ENCODE results near the gene SYNCRIP. TPM values are rescaled to one million over a fixed set of nuclear protein-coding genes. Genes with fewer than 3 reads are reported as not detected.
"Not testable (repeated sequence)": the region's sequence is repeated elsewhere in the genome, so short reads cannot be mapped to it uniquely, and the experiment has no call there.

SYNCRIP gene
- total RNA-seq, 1 donor from 2014 or later, result 88.8 TPM

DNA sequence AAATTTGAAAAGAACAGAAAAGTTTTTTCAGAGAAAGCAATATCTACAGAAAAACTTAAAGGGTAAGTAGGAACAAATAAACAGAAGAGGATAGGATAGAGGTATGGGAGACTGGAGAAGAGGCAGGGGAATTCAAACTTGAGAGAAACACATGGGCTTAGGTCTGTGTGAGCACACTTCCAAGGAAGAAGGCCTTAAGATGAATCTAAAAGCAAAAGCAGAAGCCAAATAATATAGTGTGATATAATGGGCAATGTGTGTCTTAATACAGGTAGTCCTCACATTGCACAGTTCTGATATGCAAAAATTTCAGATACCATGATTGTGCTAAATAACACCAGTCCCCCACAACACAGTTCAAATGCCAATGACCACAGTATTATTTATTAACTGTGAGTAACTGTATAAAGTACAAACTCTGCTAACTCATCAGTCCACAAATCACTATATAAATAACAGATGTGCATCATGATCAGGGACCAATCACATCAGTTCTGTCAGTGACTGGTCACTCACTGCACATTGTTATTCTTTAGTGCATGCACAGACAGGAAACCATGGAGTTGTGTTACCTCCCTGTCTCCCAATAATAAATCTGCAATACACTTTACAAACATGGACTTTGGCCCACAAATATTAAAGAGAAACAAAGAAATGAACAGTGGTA, 67.6 kb downstream of the SYNCRIP start:
- Histone ChIP-seq H3K4me3 (ENCODE audit: low read depth, low read length) (no peak overlapping the region), H3K27me3 (ENCODE audit: control insufficient read depth, insufficient read depth, low read length) (no peaks in the 10 kb centered on the region), H3K36me3 (ENCODE audit: control insufficient read depth, insufficient read depth, low read length) (no peaks in the 10 kb centered on the region)
- DNase-seq (ENCODE audit: low read depth), result peak; percentile 62
- TF ChIP-seq, protein P1, sequence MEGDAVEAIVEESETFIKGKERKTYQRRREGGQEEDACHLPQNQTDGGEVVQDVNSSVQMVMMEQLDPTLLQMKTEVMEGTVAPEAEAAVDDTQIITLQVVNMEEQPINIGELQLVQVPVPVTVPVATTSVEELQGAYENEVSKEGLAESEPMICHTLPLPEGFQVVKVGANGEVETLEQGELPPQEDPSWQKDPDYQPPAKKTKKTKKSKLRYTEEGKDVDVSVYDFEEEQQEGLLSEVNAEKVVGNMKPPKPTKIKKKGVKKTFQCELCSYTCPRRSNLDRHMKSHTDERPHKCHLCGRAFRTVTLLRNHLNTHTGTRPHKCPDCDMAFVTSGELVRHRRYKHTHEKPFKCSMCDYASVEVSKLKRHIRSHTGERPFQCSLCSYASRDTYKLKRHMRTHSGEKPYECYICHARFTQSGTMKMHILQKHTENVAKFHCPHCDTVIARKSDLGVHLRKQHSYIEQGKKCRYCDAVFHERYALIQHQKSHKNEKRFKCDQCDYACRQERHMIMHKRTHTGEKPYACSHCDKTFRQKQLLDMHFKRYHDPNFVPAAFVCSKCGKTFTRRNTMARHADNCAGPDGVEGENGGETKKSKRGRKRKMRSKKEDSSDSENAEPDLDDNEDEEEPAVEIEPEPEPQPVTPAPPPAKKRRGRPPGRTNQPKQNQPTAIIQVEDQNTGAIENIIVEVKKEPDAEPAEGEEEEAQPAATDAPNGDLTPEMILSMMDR (IDR thresholded peaks at IDR 0.05; ENCODE audit: insufficient read depth, low read length, poor library complexity, severe bottlenecking), result no peak

DNA sequence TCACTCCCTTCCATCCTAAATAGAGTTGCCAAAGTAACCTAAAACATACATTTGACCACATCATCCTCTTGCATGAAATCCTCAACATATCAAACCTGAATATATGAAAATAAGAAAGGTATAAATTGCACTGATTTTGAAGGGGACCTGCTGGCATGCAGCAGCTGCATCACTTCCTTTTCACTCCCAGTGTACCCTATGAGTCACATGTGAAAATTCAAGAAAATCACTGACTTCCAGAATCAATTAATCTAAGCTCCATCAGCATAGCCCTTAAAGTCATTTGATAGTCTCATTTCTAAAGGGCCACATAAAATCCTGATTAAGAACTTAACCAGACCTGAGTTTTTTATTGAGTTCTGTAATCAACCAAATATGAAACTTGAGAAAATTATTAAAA, 73.4 kb downstream of the SYNCRIP start:
- DNase-seq (ENCODE audit: low read depth), result no peak
- no peaks in the 10 kb centered on the region for H3K36me3 ChIP-seq (ENCODE audit: control insufficient read depth, insufficient read depth, low read length)
- no peaks in the 10 kb centered on the region for H3K27me3 ChIP-seq (ENCODE audit: control insufficient read depth, insufficient read depth, low read length)
- TF ChIP-seq, protein P1 (IDR thresholded peaks at IDR 0.05; ENCODE audit: insufficient read depth, low read length, poor library complexity, severe bottlenecking), result no peak
- no peak overlapping the region for H3K4me3 ChIP-seq (ENCODE audit: low read depth, low read length)

DNA sequence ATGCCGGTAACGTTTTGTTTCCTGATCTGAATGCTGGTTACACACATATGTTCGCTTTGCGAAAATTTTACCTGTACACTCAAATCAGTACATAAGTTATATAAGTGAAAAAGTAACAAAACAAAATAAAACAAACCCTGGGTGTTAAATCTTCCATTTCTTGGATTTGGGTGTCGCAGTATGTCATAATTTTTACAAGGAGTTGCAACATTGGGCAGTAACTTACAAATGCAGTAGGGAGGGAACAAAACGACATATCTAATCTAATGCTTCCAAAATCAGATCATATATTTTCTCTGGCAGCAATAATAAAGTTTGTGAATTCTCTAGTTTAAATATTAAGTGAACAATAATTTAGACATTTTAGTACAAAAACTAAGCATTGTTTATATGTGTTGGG, 74.3 kb downstream of the SYNCRIP start:
- TF ChIP-seq, protein P1 (IDR thresholded peaks at IDR 0.05; ENCODE audit: insufficient read depth, low read length, poor library complexity, severe bottlenecking), result no peak
- Histone ChIP-seq H3K4me3 (ENCODE audit: low read depth, low read length) (no peak overlapping the region), H3K36me3 (ENCODE audit: control insufficient read depth, insufficient read depth, low read length) (no peaks in the 10 kb centered on the region)

DNA sequence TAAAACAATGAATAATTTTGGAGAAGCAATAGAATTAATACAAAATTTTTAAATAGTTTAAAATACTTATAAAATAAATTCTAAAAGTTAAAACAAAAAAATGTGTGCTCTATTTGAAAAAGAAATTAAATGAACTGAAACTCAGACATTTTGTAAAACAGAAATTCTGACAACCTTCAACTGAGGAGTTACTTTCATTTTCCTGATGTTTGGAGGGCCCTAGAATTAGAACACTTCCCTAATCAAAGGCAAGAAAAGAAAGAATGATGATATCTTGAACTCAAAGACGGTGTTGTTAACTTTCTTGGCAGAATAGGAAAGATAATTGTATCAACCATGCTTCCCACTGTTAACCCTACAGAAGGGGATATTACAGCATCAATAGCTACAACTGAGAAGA, 77.0 kb downstream of the SYNCRIP start:
- TF ChIP-seq, protein P1 (IDR thresholded peaks at IDR 0.05; ENCODE audit: insufficient read depth, low read length, poor library complexity, severe bottlenecking), result no peak
- Histone ChIP-seq H3K4me3 (ENCODE audit: low read depth, low read length) (no peak overlapping the region), H3K36me3 (ENCODE audit: control insufficient read depth, insufficient read depth, low read length) (no peaks in the 10 kb centered on the region), H3K27me3 (ENCODE audit: control insufficient read depth, insufficient read depth, low read length) (no peaks in the 10 kb centered on the region)
- DNase-seq (ENCODE audit: low read depth), result no peak

More for the DNA sequence above, 74.3 kb downstream of the SYNCRIP start:
- no peaks in the 10 kb centered on the region for H3K27me3 ChIP-seq (ENCODE audit: control insufficient read depth, insufficient read depth, low read length)
- DNase-seq (ENCODE audit: low read depth), result no peak

DNA sequence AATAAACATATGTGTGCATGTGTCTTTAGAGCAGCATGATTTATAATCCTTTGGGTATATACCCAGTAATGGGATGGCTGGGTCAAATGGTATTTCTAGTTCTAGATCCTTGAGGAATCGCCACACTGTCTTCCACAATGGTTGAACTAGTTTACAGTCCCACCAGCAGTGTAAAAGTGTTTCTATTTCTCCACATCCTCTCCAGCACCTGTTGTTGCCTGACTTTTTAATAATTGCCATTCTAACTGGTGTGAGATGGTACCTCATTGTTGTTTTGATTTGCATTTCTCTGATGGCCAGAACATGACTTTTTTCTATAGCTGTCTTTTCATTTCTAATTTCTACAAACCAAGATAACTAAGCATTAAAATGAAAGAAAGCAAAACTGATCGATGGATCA, 78.5 kb downstream of the SYNCRIP start:
- not testable (repeated sequence) for DNase-seq (ENCODE audit: low read depth); H3K36me3 ChIP-seq (ENCODE audit: control insufficient read depth, insufficient read depth, low read length); H3K4me3 ChIP-seq (ENCODE audit: low read depth, low read length); H3K27me3 ChIP-seq (ENCODE audit: control insufficient read depth, insufficient read depth, low read length)

Other genes starting within 250 kb of the SYNCRIP start
- 101 and 109 TPM in 2 replicates for gene NT5E, start 192.8 kb downstream of the SYNCRIP start, total RNA-seq
- gene SNX14, start 49.0 kb downstream of the SYNCRIP start, total RNA-seq, result 64.4 and 110 TPM in 2 replicates

All from kidney epithelial cell (primary cell).